ENCODE data around the gene TGFBR3L. TPM values are rescaled to one million over a fixed set of nuclear protein-coding genes. Genes with fewer than 3 reads are reported as not detected.
"Not testable (repeated sequence)": the region's sequence is repeated elsewhere in the genome, so short reads cannot be mapped to it uniquely, and the experiment has no call there.

Gene TGFBR3L
- total RNA-seq, 1 donor from 2014 or later = 1.2 TPM

- H3K27me3 ChIP-seq = peaks cover 28% of the 10 kb centered on the region
- peak; percentile 68 for DNase-seq
- peak overlapping the region; percentile 43 for H3K4me3 ChIP-seq
- H3K9me3 ChIP-seq = no peaks in the 10 kb centered on the region
- ATAC-seq = no peak
- no peak overlapping the region for H3K27ac ChIP-seq
- H3K4me1 ChIP-seq = peaks cover 25% of the 10 kb centered on the region
- TF ChIP-seq, protein P1, sequence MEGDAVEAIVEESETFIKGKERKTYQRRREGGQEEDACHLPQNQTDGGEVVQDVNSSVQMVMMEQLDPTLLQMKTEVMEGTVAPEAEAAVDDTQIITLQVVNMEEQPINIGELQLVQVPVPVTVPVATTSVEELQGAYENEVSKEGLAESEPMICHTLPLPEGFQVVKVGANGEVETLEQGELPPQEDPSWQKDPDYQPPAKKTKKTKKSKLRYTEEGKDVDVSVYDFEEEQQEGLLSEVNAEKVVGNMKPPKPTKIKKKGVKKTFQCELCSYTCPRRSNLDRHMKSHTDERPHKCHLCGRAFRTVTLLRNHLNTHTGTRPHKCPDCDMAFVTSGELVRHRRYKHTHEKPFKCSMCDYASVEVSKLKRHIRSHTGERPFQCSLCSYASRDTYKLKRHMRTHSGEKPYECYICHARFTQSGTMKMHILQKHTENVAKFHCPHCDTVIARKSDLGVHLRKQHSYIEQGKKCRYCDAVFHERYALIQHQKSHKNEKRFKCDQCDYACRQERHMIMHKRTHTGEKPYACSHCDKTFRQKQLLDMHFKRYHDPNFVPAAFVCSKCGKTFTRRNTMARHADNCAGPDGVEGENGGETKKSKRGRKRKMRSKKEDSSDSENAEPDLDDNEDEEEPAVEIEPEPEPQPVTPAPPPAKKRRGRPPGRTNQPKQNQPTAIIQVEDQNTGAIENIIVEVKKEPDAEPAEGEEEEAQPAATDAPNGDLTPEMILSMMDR (IDR thresholded peaks at IDR 0.05) = no peak
- peaks cover 18% of the 10 kb centered on the region for H3K36me3 ChIP-seq
- intact Hi-C loops (cut with DNase I) = no loop called here
Measured at GRCh38 chr19:7916103-7916954, 1.7 kb downstream of the TGFBR3L start.

- Histone ChIP-seq H3K27ac (peak overlapping the region; percentile 30), H3K9me3 (no peaks in the 10 kb centered on the region), H3K4me3 (peak overlapping the region; percentile 43), H3K36me3 (peaks cover 13% of the 10 kb centered on the region), H3K4me1 (peaks cover 31% of the 10 kb centered on the region), H3K27me3 (peaks cover 28% of the 10 kb centered on the region)
- DNase-seq = no peak
- TF ChIP-seq, protein P1 (IDR thresholded peaks at IDR 0.05) = no peak
- no peak for ATAC-seq
- intact Hi-C loops (cut with DNase I) = no loop called here
Measured at GRCh38 chr19:7916955-7917266, 2.3 kb downstream of the TGFBR3L start.

GRCh38 chr19:7917267-7918061 is 2.8 kb downstream of the TGFBR3L start:
- TF ChIP-seq, protein P1 (IDR thresholded peaks at IDR 0.05) = peak; percentile 64
- no peak for ATAC-seq
- peaks cover 13% of the 10 kb centered on the region for H3K36me3 ChIP-seq
- peak overlapping the region; percentile 43 for H3K4me3 ChIP-seq
- H3K9me3 ChIP-seq = no peaks in the 10 kb centered on the region
- intact Hi-C loops (cut with DNase I) = no loop called here
- peak overlapping the region; percentile 30 for H3K27ac ChIP-seq
- peaks cover 28% of the 10 kb centered on the region for H3K27me3 ChIP-seq
- DNase-seq = peak; percentile 80
- H3K4me1 ChIP-seq = peaks cover 35% of the 10 kb centered on the region

DNA sequence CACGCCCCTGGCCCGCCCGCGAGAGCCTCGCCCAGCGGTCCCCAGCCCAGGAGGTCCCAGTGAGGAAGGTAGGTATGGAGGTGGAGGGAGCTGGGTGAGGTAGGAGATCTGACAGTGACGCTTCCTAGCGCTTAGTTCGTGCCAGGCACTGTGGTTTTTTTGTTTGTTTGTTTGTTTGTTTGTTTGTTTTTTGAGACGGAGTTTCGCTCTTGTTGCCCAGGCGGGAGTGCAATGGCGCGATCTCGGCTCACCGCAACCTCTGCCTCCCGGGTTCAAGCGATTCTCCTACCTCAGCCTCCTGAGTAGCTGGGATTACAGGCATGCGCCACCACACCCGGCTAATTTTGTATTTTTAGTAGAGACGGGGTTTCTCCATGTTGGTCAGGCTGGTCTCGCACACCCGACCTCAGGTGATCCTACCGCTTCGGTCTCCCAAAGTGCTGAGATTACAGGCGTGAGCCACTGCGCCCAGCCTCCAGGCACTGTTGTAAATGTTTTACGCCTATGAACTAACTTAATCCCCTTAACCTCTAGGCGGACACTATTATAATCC is 3.5 kb downstream of the TGFBR3L start:
- H3K9me3 ChIP-seq; DNase-seq; H3K27ac ChIP-seq; ATAC-seq; intact Hi-C loops (cut with DNase I): not testable (repeated sequence)
- peaks cover 28% of the 10 kb centered on the region for H3K27me3 ChIP-seq
- peaks cover 13% of the 10 kb centered on the region for H3K36me3 ChIP-seq
- peak overlapping the region; percentile 43 for H3K4me3 ChIP-seq
- H3K4me1 ChIP-seq = peaks cover 36% of the 10 kb centered on the region

GRCh38 chr19:7918615-7919421 is 4.2 kb downstream of the TGFBR3L start:
- H3K27ac ChIP-seq = no peak overlapping the region
- H3K4me1 ChIP-seq = peaks cover 36% of the 10 kb centered on the region

More at GRCh38 chr19:7918615-7919421, 4.2 kb downstream of the TGFBR3L start:
- Histone ChIP-seq H3K36me3 (peaks cover 13% of the 10 kb centered on the region), H3K27me3 (peaks cover 28% of the 10 kb centered on the region), H3K4me3 (no peak overlapping the region), H3K9me3 (no peaks in the 10 kb centered on the region)
- TF ChIP-seq, protein P1 (IDR thresholded peaks at IDR 0.05) = no peak
- ATAC-seq (no peak), DNase-seq (no peak)
- intact Hi-C loops (cut with DNase I) = no loop called here
